Measurements from ENCODE around the gene ZNF124.

GRCh38 chr1:247111700-247112478 lies 59.9 kb downstream of the ZNF124 start:
- TF ChIP-seq CTCF (IDR thresholded peaks at IDR 0.05; ENCODE audit: poor library complexity) = no peak
- TF ChIP-seq EZH2 (IDR thresholded peaks at IDR 0.05; ENCODE audit: borderline replicate concordance) = no peak
- no peak for TF ChIP-seq EZH2phosphoT487 (IDR thresholded peaks at IDR 0.05; ENCODE audit: low read depth, severe bottlenecking, unreplicated experiment)

Measured in hepatocyte (in vitro differentiated cells).